ENCODE measurements around the gene RNF208. TPM values are rescaled to one million over a fixed set of nuclear protein-coding genes. Genes with fewer than 3 reads are reported as not detected.
A peak's percentile ranks its signal among the peaks of the same experiment; 100 is the strongest.

The RNF208 gene
- polyA plus RNA-seq, 2 of the 4 experiments (the other 2 are of a cell fraction) = 0.06 to 1.7 TPM

- ChIA-PET CTCF (interaction anchor here (0.7 to 16.5 kb wide), 25 partner anchors 12 to 109 kb away, joined by 3 to 156 read pairs (median 4); partner anchors contain the start of genes ANAPC2, RNF224 and SSNA1), POLR2A (interaction anchor here (0.7 to 1.4 kb wide), 9 partner anchors 9 to 64 kb away, joined by 3 to 15 read pairs (median 4); partner anchors contain the start of genes SSNA1, TPRN and TUBB4B)
- no peak for TF ChIP-seq BCL3 (IDR thresholded peaks at IDR 0.05)
- peak; percentile 54 for TF ChIP-seq CTCF (IDR thresholded peaks at IDR 0.05)
- TF ChIP-seq NR3C1 (IDR thresholded peaks at IDR 0.05) = no peak
- no peak for TF ChIP-seq RNF2 (IDR thresholded peaks at IDR 0.05; ENCODE audit: borderline replicate concordance, low read depth)
- no peak for TF ChIP-seq TP53 (CRISPR knock-in tag; IDR thresholded peaks at IDR 0.05)
- TF ChIP-seq RAD21 (conservative IDR thresholded peaks at IDR 0.05 in 1 of 2, IDR thresholded peaks at IDR 0.05 in 1 of 2) = peak; percentile 24 to 48; a peak in 2 of 5 replicates
- TF ChIP-seq CBX8 (IDR thresholded peaks at IDR 0.05) = no peak
- no peak for TF ChIP-seq BHLHE40 (IDR thresholded peaks at IDR 0.05; ENCODE audit: low read depth, low read length)
- no peak for TF ChIP-seq TFCP2L1 (CRISPR knock-in tag; IDR thresholded peaks at IDR 0.05)
- TF ChIP-seq ZC3H11A (IDR thresholded peaks at IDR 0.05) = no peak
- peak; percentile 42; the same call in 1 of the 2 replicates for TF ChIP-seq MAX (IDR thresholded peaks at IDR 0.05)
- no peak for TF ChIP-seq KDM5A (IDR thresholded peaks at IDR 0.05)
- no peak for TF ChIP-seq CEBPB (IDR thresholded peaks at IDR 0.05)
- no peak overlapping the region for H3K27ac ChIP-seq
- no peak overlapping the region for H3K4me3 ChIP-seq
- H3K9me3 ChIP-seq = no peaks in the 10 kb centered on the region
- 46% methylated on average over 17 of the region's 17 CpGs for WGBS (ENCODE audit: missing lambda C conversion rate)
- DNase-seq (ENCODE audit: low read depth in 1 of 2, low spot score in 1 of 2) (peak; percentile 73 to 91), FAIRE-seq (peak; percentile 93), ATAC-seq (peak; percentile 78 to 85)
- H3K4me2 ChIP-seq = no peak overlapping the region
- H3K4me1 ChIP-seq = no peaks in the 10 kb centered on the region
Observed at GRCh38 chr9:137176302-137177182, 45.5 kb downstream of the RNF208 start.

GRCh38 chr9:137175345-137175961 is 46.6 kb downstream of the RNF208 start:
- no peak for DNase-seq (ENCODE audit: low read depth in 1 of 2, low spot score in 1 of 2)
- Histone ChIP-seq H3K9me3 (no peaks in the 10 kb centered on the region), H3K4me3 (no peak overlapping the region), H3K27ac (no peak overlapping the region), H3K4me1 (no peaks in the 10 kb centered on the region), H3K4me2 (no peak overlapping the region)
- no peak for FAIRE-seq
- ChIA-PET CTCF (interaction anchor here (0.9 to 16.5 kb wide), 9 partner anchors 10 to 62 kb away, joined by 3 to 156 read pairs (median 13); partner anchors contain the start of genes ANAPC2, RNF224 and SSNA1), POLR2A (interaction anchor here (0.6 to 1.4 kb wide), 2 partner anchors 12 to 109 kb away, joined by 3 read pairs; no protein-coding TSS in a partner anchor)
- TF ChIP-seq POLR2A (IDR thresholded peaks at IDR 0.05; ENCODE audit: low read length) (no peak), REST (IDR thresholded peaks at IDR 0.05) (no peak), RAD21 (conservative IDR thresholded peaks at IDR 0.05 in 1 of 2, IDR thresholded peaks at IDR 0.05 in 1 of 2) (no peak), CEBPB (IDR thresholded peaks at IDR 0.05) (no peak), ESRRA (IDR thresholded peaks at IDR 0.05; ENCODE audit: borderline replicate concordance, low read length) (no peak), HDAC2 (IDR thresholded peaks at IDR 0.05) (no peak), BHLHE40 (IDR thresholded peaks at IDR 0.05; ENCODE audit: low read depth, low read length) (no peak), MAX (IDR thresholded peaks at IDR 0.05) (no peak), CTCF (IDR thresholded peaks at IDR 0.05) (no peak), GATA3 (IDR thresholded peaks at IDR 0.05; ENCODE audit: borderline replicate concordance) (no peak), E2F6 (IDR thresholded peaks at IDR 0.05; ENCODE audit: borderline replicate concordance, low read depth) (no peak), PBX3 (IDR thresholded peaks at IDR 0.05) (no peak), KDM5A (IDR thresholded peaks at IDR 0.05) (no peak), NPAS2 (CRISPR knock-in tag; IDR thresholded peaks at IDR 0.05; ENCODE audit: borderline replicate concordance) (no peak)
- WGBS (ENCODE audit: missing lambda C conversion rate) = 87% methylated on average over 16 of the region's 33 CpGs
- no peak for ATAC-seq
